ENCODE results near the gene MYL12A. TPM values are rescaled to one million over a fixed set of nuclear protein-coding genes. Genes with fewer than 3 reads are reported as not detected.
A peak's percentile ranks its signal among the peaks of the same experiment; 100 is the strongest.

MYL12A gene
- polyA plus RNA-seq, 1 experiment = 579 TPM

DNA sequence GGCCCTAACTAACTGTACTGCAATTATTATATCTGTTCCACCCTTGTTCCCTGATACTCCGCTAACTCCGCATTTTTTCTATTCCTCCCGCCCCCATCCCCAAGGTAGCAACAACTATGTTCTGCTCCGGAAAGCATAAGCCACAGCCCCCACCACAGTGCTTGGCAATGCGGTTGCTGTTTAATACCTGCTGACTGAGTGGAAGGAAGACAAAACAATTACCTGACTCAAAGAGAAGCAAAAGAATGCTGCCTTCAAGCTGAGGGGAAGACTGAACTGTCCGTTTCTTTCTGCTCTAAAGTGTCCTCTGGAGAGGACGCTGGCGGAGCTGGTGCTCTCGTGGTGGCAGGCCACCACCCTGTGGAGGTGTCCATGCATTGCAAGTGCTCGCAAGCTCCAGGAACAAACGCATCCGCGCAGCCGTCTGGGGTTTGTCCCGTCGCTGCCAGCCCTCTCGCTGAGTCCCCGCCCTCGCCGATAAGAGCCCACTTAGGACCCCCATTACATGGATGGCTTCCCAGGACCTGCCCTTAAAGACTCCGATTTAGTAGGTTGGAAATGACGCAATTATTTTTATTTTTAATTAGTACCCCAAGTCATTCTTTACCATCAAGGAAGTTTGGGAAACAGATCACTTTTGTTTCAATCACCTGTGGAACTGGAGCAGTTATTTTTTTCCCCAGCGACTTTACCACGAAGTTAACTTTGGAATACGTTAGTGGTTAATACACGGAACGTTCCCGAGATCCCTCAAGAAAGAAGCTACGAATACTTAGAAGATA is 1.6 kb upstream of the MYL12A start:
- POLR2A ChIA-PET = interaction anchor here (0.6 to 1.0 kb wide), 3 partner anchors 14 to 237 kb away, joined by 3 to 4 read pairs (median 3); no protein-coding TSS in a partner anchor
- H3K36me3 ChIP-seq (ENCODE audit: control insufficient read depth, insufficient read depth, low read length) = no peaks in the 10 kb centered on the region; the same call in 1 of the 2 replicates
- CTCF ChIA-PET = interaction anchor here (0.6 to 4.4 kb wide), 35 partner anchors 9 to 673 kb away, joined by 3 to 36 read pairs (median 4); no protein-coding TSS in a partner anchor
- TF ChIP-seq, protein P1, sequence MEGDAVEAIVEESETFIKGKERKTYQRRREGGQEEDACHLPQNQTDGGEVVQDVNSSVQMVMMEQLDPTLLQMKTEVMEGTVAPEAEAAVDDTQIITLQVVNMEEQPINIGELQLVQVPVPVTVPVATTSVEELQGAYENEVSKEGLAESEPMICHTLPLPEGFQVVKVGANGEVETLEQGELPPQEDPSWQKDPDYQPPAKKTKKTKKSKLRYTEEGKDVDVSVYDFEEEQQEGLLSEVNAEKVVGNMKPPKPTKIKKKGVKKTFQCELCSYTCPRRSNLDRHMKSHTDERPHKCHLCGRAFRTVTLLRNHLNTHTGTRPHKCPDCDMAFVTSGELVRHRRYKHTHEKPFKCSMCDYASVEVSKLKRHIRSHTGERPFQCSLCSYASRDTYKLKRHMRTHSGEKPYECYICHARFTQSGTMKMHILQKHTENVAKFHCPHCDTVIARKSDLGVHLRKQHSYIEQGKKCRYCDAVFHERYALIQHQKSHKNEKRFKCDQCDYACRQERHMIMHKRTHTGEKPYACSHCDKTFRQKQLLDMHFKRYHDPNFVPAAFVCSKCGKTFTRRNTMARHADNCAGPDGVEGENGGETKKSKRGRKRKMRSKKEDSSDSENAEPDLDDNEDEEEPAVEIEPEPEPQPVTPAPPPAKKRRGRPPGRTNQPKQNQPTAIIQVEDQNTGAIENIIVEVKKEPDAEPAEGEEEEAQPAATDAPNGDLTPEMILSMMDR (IDR thresholded peaks at IDR 0.05; ENCODE audit: insufficient read depth, low read depth, low read length) = peak; percentile 94
- peak overlapping the region; percentile 95 for H3K4me3 ChIP-seq (ENCODE audit: low read depth, low read length)
- no peaks in the 10 kb centered on the region for H3K27me3 ChIP-seq (ENCODE audit: control insufficient read depth, insufficient read depth, low read length)
- no peak for DNase-seq (ENCODE audit: low read depth)

DNA sequence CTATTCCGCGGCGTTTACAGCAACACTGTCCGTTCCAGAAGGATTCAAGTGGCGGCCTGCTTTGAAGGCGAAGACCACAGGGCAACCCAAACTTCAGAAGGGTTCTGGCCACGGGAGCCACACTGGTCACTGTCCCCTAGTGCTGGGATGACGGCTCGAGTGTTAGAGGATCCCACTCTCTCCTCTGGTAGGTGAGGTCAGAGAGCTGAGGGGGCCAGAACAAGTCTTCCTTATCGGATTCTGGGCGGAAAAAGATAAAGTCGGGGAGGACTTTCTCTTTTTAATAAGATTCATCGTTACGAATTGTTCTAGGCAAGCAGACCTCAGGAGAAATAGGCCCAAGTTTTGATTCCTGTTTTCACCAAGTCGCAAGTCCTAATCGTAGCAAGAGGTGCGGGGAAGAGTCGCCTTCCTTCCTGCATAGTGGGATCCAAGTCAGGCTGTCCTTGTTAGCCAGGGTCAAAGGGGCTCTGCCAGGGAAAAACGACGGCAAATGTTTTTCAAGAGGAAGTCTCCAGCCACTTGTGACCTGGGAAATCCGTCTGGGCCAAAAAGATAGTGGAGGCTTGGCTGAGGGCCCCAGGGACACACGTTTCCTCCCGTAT is 864 bp upstream of the MYL12A start:
- ChIA-PET POLR2A (interaction anchor here (1.0 kb wide), 1 partner anchor 14 kb away, joined by 3 read pairs; no protein-coding TSS in a partner anchor), CTCF (interaction anchor here (0.8 to 4.4 kb wide), 29 partner anchors 9 to 673 kb away, joined by 3 to 36 read pairs (median 4); no protein-coding TSS in a partner anchor)
- no peaks in the 10 kb centered on the region for H3K27me3 ChIP-seq (ENCODE audit: control insufficient read depth, insufficient read depth, low read length)
- TF ChIP-seq, protein P1 (IDR thresholded peaks at IDR 0.05; ENCODE audit: insufficient read depth, low read depth, low read length) = no peak
- peak overlapping the region; percentile 95 for H3K4me3 ChIP-seq (ENCODE audit: low read depth, low read length)
- DNase-seq (ENCODE audit: low read depth) = no peak
- no peaks in the 10 kb centered on the region for H3K36me3 ChIP-seq (ENCODE audit: control insufficient read depth, insufficient read depth, low read length)

DNA sequence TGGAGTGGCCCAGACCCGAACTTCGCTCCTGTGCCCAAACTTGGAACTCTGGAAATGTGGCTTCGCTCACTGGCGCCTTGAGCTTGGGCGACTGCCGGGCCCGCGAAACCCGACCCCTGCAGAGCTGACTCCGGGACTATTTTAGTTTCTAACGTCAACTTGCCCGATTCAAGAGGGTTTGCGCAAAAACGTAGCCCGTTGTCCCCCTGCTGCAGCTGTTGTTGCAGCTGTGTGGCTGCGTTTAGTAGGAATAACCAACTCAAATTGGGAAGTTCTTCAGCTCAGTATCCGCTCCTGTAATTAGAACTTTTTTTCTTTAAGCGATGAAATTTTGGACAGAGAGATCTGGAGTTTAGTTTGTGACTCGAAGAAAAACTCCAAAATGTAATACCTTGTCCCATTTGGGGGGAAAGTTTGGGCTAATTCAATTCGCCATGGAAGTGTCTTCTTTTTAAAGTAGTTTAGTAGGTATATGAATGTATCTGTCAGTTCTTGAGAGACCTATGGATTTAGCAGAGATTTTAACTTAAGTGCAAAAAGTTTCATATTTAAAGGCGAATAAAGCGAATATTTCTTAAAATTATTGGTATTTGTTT is 559 bp downstream of the MYL12A start:
- H3K27me3 ChIP-seq (ENCODE audit: control insufficient read depth, insufficient read depth, low read length) = no peaks in the 10 kb centered on the region
- H3K36me3 ChIP-seq (ENCODE audit: control insufficient read depth, insufficient read depth, low read length) = no peaks in the 10 kb centered on the region; the same call in 1 of the 2 replicates
- DNase-seq (ENCODE audit: low read depth) = no peak
- CTCF ChIA-PET = interaction anchor here (1.3 to 4.0 kb wide), 2 partner anchors 13 to 314 kb away, joined by 4 to 36 read pairs; partner anchors contain the start of gene MYL12B
- POLR2A ChIA-PET = interaction anchor here (0.6 kb wide), 2 partner anchors 213 to 442 kb away, joined by 3 to 6 read pairs; no protein-coding TSS in a partner anchor
- H3K4me3 ChIP-seq (ENCODE audit: low read depth, low read length) = peak overlapping the region; percentile 95
- TF ChIP-seq, protein P1 (IDR thresholded peaks at IDR 0.05; ENCODE audit: insufficient read depth, low read depth, low read length) = no peak

DNA sequence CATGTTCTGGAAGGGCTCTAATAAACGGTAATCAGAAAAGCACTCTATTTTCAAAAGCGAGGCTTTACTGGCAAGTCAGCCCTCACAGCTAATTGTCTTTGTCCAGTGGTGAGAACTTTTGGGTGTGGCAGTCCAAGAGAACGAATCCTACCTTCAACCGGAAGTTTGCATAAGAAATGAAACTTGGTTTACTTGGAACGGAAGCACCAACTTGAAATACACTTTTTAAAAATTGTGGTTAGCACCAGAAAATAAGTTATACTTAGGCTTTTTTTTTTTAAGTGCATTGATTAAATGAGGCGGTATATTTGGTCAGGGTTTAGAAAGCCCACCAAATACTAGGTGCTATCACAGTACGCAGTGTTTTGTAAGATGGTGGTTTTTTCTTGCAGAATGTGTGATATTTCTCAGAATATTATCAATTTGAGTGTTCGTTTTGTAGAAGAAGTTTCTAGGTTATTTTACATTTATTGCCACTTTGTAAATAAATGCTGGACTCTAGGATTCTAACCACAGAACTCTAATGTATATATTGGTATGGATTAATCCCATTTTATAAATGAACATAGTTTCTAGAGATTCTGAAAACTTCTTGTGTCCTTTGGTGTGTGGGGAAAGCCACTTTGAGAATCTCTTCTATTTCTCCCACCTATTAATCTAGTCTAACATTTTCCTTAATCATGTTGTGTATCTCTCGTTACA is 1.2 kb downstream of the MYL12A start:
- Histone ChIP-seq H3K4me3 (ENCODE audit: low read depth, low read length) (peak overlapping the region; percentile 95), H3K36me3 (ENCODE audit: control insufficient read depth, insufficient read depth, low read length) (no peaks in the 10 kb centered on the region; the same call in 1 of the 2 replicates), H3K27me3 (ENCODE audit: control insufficient read depth, insufficient read depth, low read length) (no peaks in the 10 kb centered on the region)
- TF ChIP-seq, protein P1 (IDR thresholded peaks at IDR 0.05; ENCODE audit: insufficient read depth, low read depth, low read length) = no peak
- CTCF ChIA-PET = interaction anchor here (0.6 to 1.3 kb wide), 2 partner anchors 12 to 347 kb away, joined by 3 to 4 read pairs; partner anchors contain the start of gene MYL12B
- POLR2A ChIA-PET = no interaction called here
- no peak for DNase-seq (ENCODE audit: low read depth)
